CD1c-positive myeloid dendritic cell (primary cell): ENCODE measurements around the gene DNAI1.
A peak's percentile ranks its signal among the peaks of the same experiment; 100 is the strongest.

Experiments
- DNase-seq: peaks from one replicate; pipeline ENCODE4 v3.0.0-alpha.2; 2016; ENCODE audit errors: extremely low spot score

The DNAI1 gene

GRCh38 chr9:34557426-34558321 lies 99.1 kb downstream of the DNAI1 start:
- no peak for DNase-seq

- no peak for DNase-seq
These were observed 99.8 kb downstream of the DNAI1 start for GRCh38 chr9:34558364-34558763.

GRCh38 chr9:34558919-34559623 lies 100.5 kb downstream of the DNAI1 start:
- no peak for DNase-seq

GRCh38 chr9:34559624-34560455 lies 101.2 kb downstream of the DNAI1 start:
- DNase-seq, result peak; percentile 59

- DNase-seq, result no peak
These were observed 102.1 kb downstream of the DNAI1 start for GRCh38 chr9:34560599-34561214.

- DNase-seq, result peak; percentile 34
These were observed 103.6 kb downstream of the DNAI1 start for GRCh38 chr9:34562135-34562745.

GRCh38 chr9:34563262-34563661 lies 104.7 kb downstream of the DNAI1 start:
- no peak for DNase-seq

GRCh38 chr9:34564617-34565016 lies 106.0 kb downstream of the DNAI1 start:
- no peak for DNase-seq

GRCh38 chr9:34565856-34566255 lies 107.3 kb downstream of the DNAI1 start:
- no peak for DNase-seq

- no peak for DNase-seq
These were observed 107.7 kb downstream of the DNAI1 start for GRCh38 chr9:34566322-34566721.

GRCh38 chr9:34566972-34567371 lies 108.4 kb downstream of the DNAI1 start:
- DNase-seq, result no peak

GRCh38 chr9:34568133-34568532 lies 109.5 kb downstream of the DNAI1 start:
- no peak for DNase-seq

GRCh38 chr9:34568774-34569173 lies 110.2 kb downstream of the DNAI1 start:
- DNase-seq, result no peak

- DNase-seq, result no peak
These were observed 111.8 kb downstream of the DNAI1 start for GRCh38 chr9:34570376-34570775.
